MM.1S (cell line): ENCODE data around the gene RBL2.

ENCODE experiments used
- DNase-seq: peaks from one replicate; pipeline ENCODE4 v3.0.0-alpha.2; 2015
- H2AFZ ChIP-seq: fragments of 300-600 bp; sonication (generic); 2 replicates; pipeline ENCODE4 v1.6.0; 2016; ENCODE audit warnings: antibody characterized with exemption, low read length
- H3F3A ChIP-seq: fragments of 300-600 bp; sonication (generic); 2 replicates; pipeline ENCODE4 v1.6.1; 2016; ENCODE audit warnings: mild to moderate bottlenecking, antibody characterized with exemption, low read length, moderate library complexity, mixed read lengths; ENCODE audit not compliant: insufficient read depth
- H3K27ac ChIP-seq: fragments of 300-600 bp; sonication (generic); 2 replicates; pipeline ENCODE4 v1.5.1; 2016; ENCODE audit warnings: mild to moderate bottlenecking, low read length
- H3K27me3 ChIP-seq: fragments of 300-600 bp; sonication (generic); replicated peaks from 2 replicates; pipeline ENCODE4 v1.6.0; 2016; ENCODE audit warnings: low read length; ENCODE audit not compliant: insufficient read depth
- H3K36me3 ChIP-seq: fragments of 300-600 bp; sonication (generic); replicated peaks from 2 replicates; pipeline ENCODE4 v1.6.1; 2016; ENCODE audit warnings: mild to moderate bottlenecking, low read length, mixed read lengths; ENCODE audit not compliant: insufficient read depth
- H3K4me1 ChIP-seq: fragments of 300-600 bp; sonication (generic); 2 replicates; pipeline ENCODE4 v1.6.1; 2016; ENCODE audit warnings: low read length, mixed read lengths
- H3K4me2 ChIP-seq: fragments of 300-600 bp; sonication (generic); 2 replicates; pipeline ENCODE4 v1.6.0; 2016; ENCODE audit warnings: low read depth, low read length
- H3K4me3 ChIP-seq: fragments of 300-600 bp; sonication (generic); 2 replicates; pipeline ENCODE4 v1.5.1; 2016; ENCODE audit warnings: low read length, mixed read lengths
- H3K79me2 ChIP-seq: fragments of 300-600 bp; sonication (generic); 2 replicates; pipeline ENCODE4 v1.6.1; 2016; ENCODE audit warnings: mixed run types, low read length, mixed read lengths
- H3K9ac ChIP-seq: fragments of 300-600 bp; sonication (generic); 2 replicates; pipeline ENCODE4 v1.6.1; 2016; ENCODE audit warnings: low read length, mixed read lengths
- H3K9me2 ChIP-seq: fragments of 300-600 bp; sonication (generic); replicated peaks from 2 replicates; pipeline ENCODE4 v1.6.1; 2016; ENCODE audit warnings: mild to moderate bottlenecking, low read length, mixed read lengths; ENCODE audit not compliant: insufficient read depth
- H3K9me3 ChIP-seq: fragments of 300-600 bp; sonication (generic); replicated peaks from 2 replicates; pipeline ENCODE4 v1.6.1; 2016; ENCODE audit warnings: mild to moderate bottlenecking, low read length, mixed read lengths; ENCODE audit not compliant: insufficient read depth
- H4K20me1 ChIP-seq: fragments of 300-600 bp; sonication (generic); 2 replicates; pipeline ENCODE4 v1.6.1; 2016; ENCODE audit warnings: mild to moderate bottlenecking, low read length, moderate library complexity, mixed read lengths; ENCODE audit not compliant: insufficient read depth
- CTCF ChIP-seq: fragments of 300-600 bp; sonication (generic); IDR thresholded peaks from 2 replicates; pipeline ENCODE4 v1.5.1; 2016; ENCODE audit warnings: antibody characterized with exemption, low read length, mixed read lengths
- EZH2 ChIP-seq: fragments of 300-600 bp; sonication (generic); optimal IDR thresholded peaks from 2 replicates; pipeline ENCODE3; 2017; ENCODE audit warnings: low read depth, mild to moderate bottlenecking, antibody characterized with exemption, low read length, mixed read lengths
- EZH2phosphoT487 ChIP-seq: fragments of 300-600 bp; sonication (generic); IDR thresholded peaks from 2 replicates; pipeline ENCODE4 v1.6.1; 2018; ENCODE audit warnings: antibody characterized with exemption, low read length

RBL2 gene

GRCh38 chr16:53428681-53429080 is 5.6 kb upstream of the RBL2 start:
- TF ChIP-seq EZH2 (no peak), EZH2phosphoT487 (no peak), CTCF (no peak)
- Histone ChIP-seq H2AFZ (no peak overlapping the region), H3K79me2 (no peaks in the 10 kb centered on the region), H3F3A (no peaks in the 10 kb centered on the region), H4K20me1 (no peaks in the 10 kb centered on the region), H3K36me3 (no peaks in the 10 kb centered on the region), H3K9me3 (no peaks in the 10 kb centered on the region), H3K9ac (no peak overlapping the region), H3K4me3 (no peak overlapping the region), H3K27ac (no peak overlapping the region), H3K9me2 (no peaks in the 10 kb centered on the region), H3K27me3 (no peaks in the 10 kb centered on the region), H3K4me2 (no peak overlapping the region), H3K4me1 (peaks cover under 1% of the 10 kb centered on the region; the same call in 1 of the 2 replicates)
- no peak for DNase-seq

- no peak overlapping the region for H3K9ac ChIP-seq
- H3F3A ChIP-seq = no peaks in the 10 kb centered on the region; the same call in 1 of the 2 replicates
- no peak for TF ChIP-seq EZH2phosphoT487
- no peak for TF ChIP-seq CTCF
- TF ChIP-seq EZH2 = no peak
- DNase-seq = no peak
- no peaks in the 10 kb centered on the region for H4K20me1 ChIP-seq
- H3K4me1 ChIP-seq = peaks cover 5% of the 10 kb centered on the region; the same call in 1 of the 2 replicates
- no peak overlapping the region for H3K4me3 ChIP-seq
- no peaks in the 10 kb centered on the region for H3K9me3 ChIP-seq
- no peaks in the 10 kb centered on the region for H3K9me2 ChIP-seq
- H3K27ac ChIP-seq = no peak overlapping the region
- no peak overlapping the region for H3K4me2 ChIP-seq
- no peaks in the 10 kb centered on the region for H3K27me3 ChIP-seq
- H3K36me3 ChIP-seq = no peaks in the 10 kb centered on the region
- no peak overlapping the region for H2AFZ ChIP-seq
- peaks cover under 1% of the 10 kb centered on the region; the same call in 1 of the 2 replicates for H3K79me2 ChIP-seq
Observed at GRCh38 chr16:53429221-53429943, 4.9 kb upstream of the RBL2 start.

- Histone ChIP-seq H3K4me1 (peaks cover 5% of the 10 kb centered on the region; the same call in 1 of the 2 replicates), H3K79me2 (peaks cover 9% of the 10 kb centered on the region; the same call in 1 of the 2 replicates), H4K20me1 (no peaks in the 10 kb centered on the region), H3K36me3 (no peaks in the 10 kb centered on the region), H3K9me3 (no peaks in the 10 kb centered on the region), H3K9ac (no peak overlapping the region), H3K4me2 (no peak overlapping the region), H3K27ac (no peak overlapping the region), H2AFZ (no peak overlapping the region), H3K4me3 (no peak overlapping the region), H3F3A (peaks cover 9% of the 10 kb centered on the region), H3K27me3 (no peaks in the 10 kb centered on the region), H3K9me2 (no peaks in the 10 kb centered on the region)
- TF ChIP-seq CTCF (no peak), EZH2 (no peak), EZH2phosphoT487 (no peak)
- no peak for DNase-seq
Observed at GRCh38 chr16:53430363-53430762, 3.9 kb upstream of the RBL2 start.
